ENCODE measurements around the gene OCEL1. TPM values are rescaled to one million over a fixed set of nuclear protein-coding genes. Genes with fewer than 3 reads are reported as not detected.

Gene OCEL1
- 9.6 and 10.5 TPM in 2 replicates for total RNA-seq (2014; rRNA removed; shearing (Covaris generic))

GRCh38 chr19:17226002-17226933 is at the start of gene OCEL1:
OCEL1 (plus strand) TSS chr19:17226226; CDS start chr19:17226248, 22 bp downstream.

GRCh38 chr19:17215127-17215971 is 10.7 kb upstream of the OCEL1 start, which contains the start of gene USE1:
USE1 (plus strand) TSS chr19:17215357; CDS start chr19:17215406, 49 bp downstream.

GRCh38 chr19:17245535-17245984 is 19.5 kb downstream of the OCEL1 start, which contains the start of gene NR2F6:
NR2F6 (minus strand) TSS chr19:17245919; CDS start chr19:17245220, 699 bp downstream.

GRCh38 chr19:17264641-17264979 is 38.6 kb downstream of the OCEL1 start, which contains the start of gene USHBP1:
USHBP1 (minus strand) TSS chr19:17264745; CDS start chr19:17264299, 446 bp downstream.

GRCh38 chr19:17266975-17267788 is 41.2 kb downstream of the OCEL1 start, which contains the start of gene BABAM1:
BABAM1 (plus strand) TSS chr19:17267443; CDS start chr19:17268807, 1,364 bp downstream.

Other genes with a start within 250 kb of the OCEL1 start
- gene CPAMD8, start 199.4 kb upstream of the OCEL1 start, total RNA-seq (2014; rRNA removed; shearing (Covaris generic)), result 0.16 and 0.64 TPM in 2 replicates
- gene HAUS8, start 150.8 kb upstream of the OCEL1 start, total RNA-seq (2014; rRNA removed; shearing (Covaris generic)), result 13.5 and 17.9 TPM in 2 replicates
- 64.2 and 64.8 TPM in 2 replicates for gene MYO9B, start 150.4 kb upstream of the OCEL1 start, total RNA-seq (2014; rRNA removed; shearing (Covaris generic))
- 137 and 146 TPM in 2 replicates for gene USE1, start 10.9 kb upstream of the OCEL1 start, total RNA-seq (2014; rRNA removed; shearing (Covaris generic))
- gene NR2F6, start 19.7 kb downstream of the OCEL1 start, total RNA-seq (2014; rRNA removed; shearing (Covaris generic)), result 87.1 and 107 TPM in 2 replicates
- gene USHBP1, start 38.5 kb downstream of the OCEL1 start, total RNA-seq (2014; rRNA removed; shearing (Covaris generic)), result not detected in 2 replicates
- 231 and 246 TPM in 2 replicates for gene BABAM1, start 41.2 kb downstream of the OCEL1 start, total RNA-seq (2014; rRNA removed; shearing (Covaris generic))
- gene ANKLE1, start 55.7 kb downstream of the OCEL1 start, total RNA-seq (2014; rRNA removed; shearing (Covaris generic)), result 5.1 and 6.9 TPM in 2 replicates
- 21.3 and 22.6 TPM in 2 replicates for gene ABHD8, start 77.2 kb downstream of the OCEL1 start, total RNA-seq (2014; rRNA removed; shearing (Covaris generic))
- gene MRPL34, start 79.6 kb downstream of the OCEL1 start, total RNA-seq (2014; rRNA removed; shearing (Covaris generic)), result 123 and 159 TPM in 2 replicates
- 80.6 and 111 TPM in 2 replicates for gene DDA1, start 83.3 kb downstream of the OCEL1 start, total RNA-seq (2014; rRNA removed; shearing (Covaris generic))
- gene ANO8, start 108.6 kb downstream of the OCEL1 start, total RNA-seq (2014; rRNA removed; shearing (Covaris generic)), result 7.4 and 7.7 TPM in 2 replicates
- gene GTPBP3, start 111.3 kb downstream of the OCEL1 start, total RNA-seq (2014; rRNA removed; shearing (Covaris generic)), result 62.5 and 86.8 TPM in 2 replicates
- gene PLVAP, start 151.1 kb downstream of the OCEL1 start, total RNA-seq (2014; rRNA removed; shearing (Covaris generic)), result 0.11 TPM in 1 of 2 replicates, not detected in the other
- not detected in 2 replicates for gene CCDC194, start 168.0 kb downstream of the OCEL1 start, total RNA-seq (2014; rRNA removed; shearing (Covaris generic))
- gene BST2, start 179.4 kb downstream of the OCEL1 start, total RNA-seq (2014; rRNA removed; shearing (Covaris generic)), result 1.3 and 4.5 TPM in 2 replicates
- gene MVB12A, start 193.8 kb downstream of the OCEL1 start, total RNA-seq (2014; rRNA removed; shearing (Covaris generic)), result 114 and 143 TPM in 2 replicates
- gene TMEM221, start 222.4 kb downstream of the OCEL1 start, total RNA-seq (2014; rRNA removed; shearing (Covaris generic)), result 0.05 TPM in 1 of 2 replicates, not detected in the other
- gene NXNL1, start 234.7 kb downstream of the OCEL1 start, total RNA-seq (2014; rRNA removed; shearing (Covaris generic)), result not detected in 2 replicates
- 28.9 and 32.2 TPM in 2 replicates for gene SLC27A1, start 244.3 kb downstream of the OCEL1 start, total RNA-seq (2014; rRNA removed; shearing (Covaris generic))